GM12878 (cell line): ENCODE data around the gene PANK1. TPM values are rescaled to one million over a fixed set of nuclear protein-coding genes. Genes with fewer than 3 reads are reported as not detected.

Experiments used
- ATAC-seq: fragments of 200-7000 bp; cut with Tn5 transposase; 3 replicates; pipeline ENCODE4 v1.9.1; 2020; ENCODE audit warnings: mild to moderate bottlenecking, moderate library complexity
- BruUV-seq: library from RNA; stranded (reverse); fragments of 400-500 nt; replicated peaks from 2 replicates; lab custom pipeline; 2021; lab: Mats Ljungman, UMichigan
- CTCF ChIA-PET: fragments of 300-600 bp; sonication (Branson Sonifier 250); formaldehyde crosslinking; extraction: SDS; loops from one replicate; lab custom pipeline; 2021; ENCODE audit warnings: inconsistent platforms; lab: Yijun Ruan, JAX
- POLR2A ChIA-PET: fragments of 350-600 bp; formaldehyde crosslinking; extraction: SDS; loops from one replicate; lab custom pipeline; 2021; ENCODE audit warnings: inconsistent platforms; lab: Charles Lee
- RAD21 ChIA-PET: fragments of 300-600 bp; sonication (Branson Sonifier 250); formaldehyde crosslinking; loops from one replicate; lab custom pipeline; 2023; ENCODE audit warnings: antibody characterized with exemption; ENCODE audit not compliant: unreplicated experiment; lab: Charles Lee
- SMC1A ChIA-PET: fragments of 300-600 bp; sonication (Branson Sonifier 250); formaldehyde crosslinking; loops from one replicate; lab custom pipeline; 2023; ENCODE audit not compliant: unreplicated experiment, uncharacterized antibody; lab: Charles Lee
- DNase-seq: peaks from one replicate; pipeline ENCODE4 v3.0.0-alpha.2; 2011; ENCODE audit warnings: low read depth, low spot score
- FAIRE-seq: peaks from 3 replicates; lab custom pipeline; 2011; peaks lifted over from hg19 to GRCh38; lab: Jason Lieb, UNC
- H2AFZ ChIP-seq: 2 replicates; pipeline ENCODE4 v1.6.0; 2011; ENCODE audit warnings: low read depth, low read length, control low read depth; ENCODE audit not compliant: control insufficient read depth
- H3K27ac ChIP-seq: 2 replicates; pipeline ENCODE4 v1.5.1; 2011; ENCODE audit warnings: control low read depth; ENCODE audit not compliant: control insufficient read depth, insufficient read depth
- H3K27me3 ChIP-seq, 2 experiments: replicated peaks in 1 of 2; 2 replicates each; pipeline versions ENCODE4 v1.6.0 to v1.6.1; 2011; ENCODE audit warnings: low read length in 1 of 2; ENCODE audit not compliant: control insufficient read depth in 2 of 2, insufficient read depth in 2 of 2
- H3K36me3 ChIP-seq, 2 experiments: 2 replicates each; pipeline ENCODE4 v1.5.1; 2011; ENCODE audit warnings: low read length in 1 of 2; ENCODE audit not compliant: control insufficient read depth in 2 of 2, insufficient read depth in 2 of 2
- H3K4me1 ChIP-seq: 2 replicates; pipeline ENCODE4 v1.6.1; 2011; ENCODE audit warnings: mild to moderate bottlenecking, low read length, moderate library complexity, mixed read lengths; ENCODE audit not compliant: control insufficient read depth, insufficient read depth
- H3K4me2 ChIP-seq: 2 replicates; pipeline ENCODE4 v1.6.0; 2011; ENCODE audit warnings: control low read depth; ENCODE audit not compliant: control insufficient read depth, insufficient read depth
- H3K4me3 ChIP-seq: fragments of 200-600 bp; sonication (generic); 2 replicates; pipeline ENCODE4 v1.5.1; 2016
- H3K79me2 ChIP-seq: 2 replicates; pipeline ENCODE4 v1.6.0; 2011; ENCODE audit warnings: low read length; ENCODE audit not compliant: control insufficient read depth, insufficient read depth
- H3K9ac ChIP-seq: 2 replicates; pipeline ENCODE4 v1.8.0; 2011; ENCODE audit warnings: low read length, control low read depth, mixed read lengths; ENCODE audit not compliant: control insufficient read depth, insufficient read depth
- H3K9me3 ChIP-seq: replicated peaks from 3 replicates; pipeline ENCODE4 v1.5.1; 2011; ENCODE audit warnings: mild to moderate bottlenecking, low read length; ENCODE audit not compliant: control insufficient read depth, insufficient read depth
- H4K20me1 ChIP-seq: 2 replicates; pipeline ENCODE4 v1.6.0; 2011; ENCODE audit not compliant: control insufficient read depth, insufficient read depth
- ATF2 ChIP-seq: IDR thresholded peaks from 2 replicates; pipeline ENCODE4 v1.6.1; 2012; ENCODE audit warnings: low read length, inconsistent platforms
- BCL3 ChIP-seq: IDR thresholded peaks from 2 replicates; pipeline ENCODE4 v1.6.1; 2011; ENCODE audit warnings: borderline replicate concordance, low read depth, mild to moderate bottlenecking, moderate library complexity, low read length; ENCODE audit not compliant: insufficient read depth, poor library complexity, severe bottlenecking
- CHD1 ChIP-seq: IDR thresholded peaks from 2 replicates; pipeline ENCODE4 v1.6.1; 2012; ENCODE audit warnings: low read depth, low read length, improper control_type of control experiment
- FOXK2 ChIP-seq: fragments of 450-650 bp; IDR thresholded peaks from 2 replicates; pipeline ENCODE4 v1.6.1; 2017; ENCODE audit warnings: mild to moderate bottlenecking, moderate library complexity
- GATAD2B ChIP-seq: fragments of 450-650 bp; conservative IDR thresholded peaks from 2 replicates; pipeline ENCODE4 v1.6.1; 2017; ENCODE audit warnings: low read depth, mild to moderate bottlenecking, moderate library complexity
- HCFC1 ChIP-seq: fragments of 150-350 bp; IDR thresholded peaks from 2 replicates; pipeline ENCODE4 v1.6.1; 2014; ENCODE audit warnings: low read length
- MAX ChIP-seq: IDR thresholded peaks from 2 replicates; pipeline ENCODE4 v1.6.1; 2012; ENCODE audit warnings: low read depth, low read length, improper control_type of control experiment
- PBX3 ChIP-seq: IDR thresholded peaks from 2 replicates; pipeline ENCODE4 v1.6.1; 2011; ENCODE audit warnings: mild to moderate bottlenecking, low read depth, low read length, moderate library complexity; ENCODE audit not compliant: insufficient replicate concordance
- RELB ChIP-seq: fragments of 450-650 bp; IDR thresholded peaks from 2 replicates; pipeline ENCODE4 v1.6.1; 2017; ENCODE audit warnings: low read depth, mild to moderate bottlenecking, moderate library complexity
- SUPT20H ChIP-seq: IDR thresholded peaks from 2 replicates; pipeline ENCODE4 v1.6.1; 2011; ENCODE audit warnings: low read depth, mild to moderate bottlenecking, low read length, moderate library complexity, borderline replicate concordance; ENCODE audit not compliant: control insufficient read depth
- TCF7 ChIP-seq: IDR thresholded peaks from 2 replicates; pipeline ENCODE4 v1.6.1; 2014; ENCODE audit warnings: antibody characterized with exemption, borderline replicate concordance
- YY1 ChIP-seq: IDR thresholded peaks from 2 replicates; pipeline ENCODE4 v1.6.1; 2011; ENCODE audit warnings: low read depth, mild to moderate bottlenecking, low read length
- WGBS: methylation state at CpG from one replicate; pipeline ENCODE4 v1.1.6; 2016; ENCODE audit warnings: low lambda C conversion rate; ENCODE audit not compliant: insufficient replicate concordance, insufficient coverage; ENCODE audit errors: missing lambda C conversion rate; 5-methylcytosine and 5-hydroxymethylcytosine counted together
- in situ Hi-C: fragments of 300-500 bp; cut with MboI; formaldehyde crosslinking; loops from 9 replicates; pipeline ENCODE4 v1.14.3; 2018; ENCODE audit warnings: mixed read lengths
- intact Hi-C: fragments of 100-400 bp; cut with micrococcal nuclease; formaldehyde crosslinking; loops from one replicate; pipeline ENCODE4 v1.14.2; 2022; ENCODE audit not compliant: unreplicated experiment
- polyA plus RNA-seq, 11 experiments: library from polyadenylated mRNA; depleted of rRNA in 4 of 11; unstranded in 6 of 11; stranded (reverse) in 5 of 11; fragments of >200 nt; fragmentation: Nextera tagmentation in 4 of 11; fragmentation: Illumina TruSeq in 1 of 11; extraction: Ambion mirVana in 4 of 11; extraction: Trizol in 1 of 11; gene quantifications; 1 replicate in 1 of 11; 2 replicates in 10 of 11; pipeline versions ENCODE4 v1.2.1 to v1.2.3, GENCODE V29; 2011 to 2016; ENCODE audit warnings: inconsistent platforms in 2 of 11, missing spikeins in 2 of 11, low read depth in 1 of 11
- total RNA-seq, 4 experiments: library from RNA; depleted of rRNA in 3 of 4; stranded (reverse); fragments of >200 nt in 3 of 4; fragmentation: Illumina TruSeq in 1 of 4; extraction: Trizol in 1 of 4; gene quantifications; 2 replicates each; pipeline versions ENCODE4 v1.2.1 to v1.2.3, GENCODE V29; 2013 to 2021

PANK1 gene
- total and polyA plus RNA-seq, 10 of the 15 experiments (the other 5 are each of a cell fraction or from before 2014, with no cell fraction given): 1.9 to 10.6 (median 5.8) TPM

GRCh38 chr10:89600041-89600440 is 45.0 kb downstream of the PANK1 start (continued):
- TF ChIP-seq RELB (no peak), GATAD2B (no peak), HCFC1 (no peak)

GRCh38 chr10:89593043-89593442 is 52.0 kb downstream of the PANK1 start:
- no peak overlapping the region for H3K4me2 ChIP-seq
- no peaks in the 10 kb centered on the region for H3K9me3 ChIP-seq
- BruUV-seq: no TSS peak
- intact Hi-C loops: no loop called here
- RAD21 ChIA-PET: no interaction called here
- peaks cover 0 to 5% of the 10 kb centered on the region in 2 experiments; a peak in 3 of 4 replicates for H3K36me3 ChIP-seq
- 86% methylated on average over 10 of the region's 10 CpGs for WGBS
- no peaks in the 10 kb centered on the region for H3K27me3 ChIP-seq
- SMC1A ChIA-PET: interaction anchor here (0.9 to 2.8 kb wide), 3 partner anchors 10 to 99 kb away, joined by 3 to 8 read pairs (median 6); no protein-coding TSS in a partner anchor
- FAIRE-seq (no peak), DNase-seq (no peak), ATAC-seq (no peak)
- H3K9ac ChIP-seq: no peak overlapping the region
- no peaks in the 10 kb centered on the region for H3K79me2 ChIP-seq
- CTCF ChIA-PET: no interaction called here
- H3K4me1 ChIP-seq: no peaks in the 10 kb centered on the region
- POLR2A ChIA-PET: no interaction called here
- H3K27ac ChIP-seq: no peak overlapping the region
- in situ Hi-C loops: no loop called here
- H4K20me1 ChIP-seq: no peaks in the 10 kb centered on the region
- H2AFZ ChIP-seq: no peak overlapping the region
- H3K4me3 ChIP-seq: no peak overlapping the region
- TF ChIP-seq PBX3 (peak; percentile 58), ATF2 (no peak), FOXK2 (no peak), MAX (no peak), GATAD2B (no peak), SUPT20H (no peak), CHD1 (no peak), BCL3 (peak; percentile 91), TCF7 (no peak), YY1 (no peak)
